Hypothalamus (tissue), 51 donors: ENCODE data around the gene TCF12.
A peak's percentile ranks its signal among the peaks of the same experiment; 100 is the strongest.
"Not testable (repeated sequence)": the region's sequence is repeated elsewhere in the genome, so short reads cannot be mapped to it uniquely, and the experiment has no call there.

ENCODE experiments used
- DNase-seq, 51 donors: peaks; one replicate each; lab custom pipeline; 2025; lab: John Stamatoyannopoulos, UW

The TCF12 gene

DNA sequence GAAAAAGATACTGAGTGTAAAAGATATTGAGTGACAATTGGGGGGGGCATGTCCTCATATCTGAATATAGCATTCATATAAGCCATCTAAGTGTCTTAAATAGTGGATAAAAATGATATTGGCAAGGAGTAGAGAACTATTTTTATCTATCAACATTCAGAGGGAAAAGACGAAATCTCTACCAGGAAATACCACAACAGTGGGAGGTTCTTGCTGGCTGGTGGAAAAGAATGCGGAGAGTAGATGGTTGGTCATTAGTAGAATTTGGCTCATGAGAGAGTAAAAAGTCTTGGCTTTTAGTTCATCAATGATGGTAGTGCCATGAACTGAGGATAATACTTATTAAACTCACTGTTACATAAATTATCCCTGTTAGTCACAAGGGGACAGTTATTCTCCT is 4.8 kb upstream of the TCF12 start:
- no peak for DNase-seq

DNA sequence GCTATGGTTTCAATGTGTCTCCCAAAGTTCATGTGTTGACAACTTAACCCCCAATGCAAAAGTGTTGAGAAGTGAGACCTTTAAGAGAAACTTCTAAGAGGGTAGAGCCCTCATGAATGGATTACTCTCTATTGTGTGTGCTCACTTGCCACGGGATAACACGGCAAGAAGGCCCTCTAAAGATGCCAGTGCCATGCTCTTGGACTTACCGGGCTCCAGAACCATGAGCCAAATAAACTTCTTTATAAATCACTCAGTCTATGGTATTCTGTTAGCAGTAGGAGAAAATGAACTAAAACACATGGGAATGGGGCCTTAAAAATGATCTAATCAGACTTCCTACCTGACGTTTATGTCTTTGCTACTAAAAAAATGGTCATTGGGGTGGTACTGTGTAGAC is 2.6 kb upstream of the TCF12 start:
- no peak for DNase-seq

DNA sequence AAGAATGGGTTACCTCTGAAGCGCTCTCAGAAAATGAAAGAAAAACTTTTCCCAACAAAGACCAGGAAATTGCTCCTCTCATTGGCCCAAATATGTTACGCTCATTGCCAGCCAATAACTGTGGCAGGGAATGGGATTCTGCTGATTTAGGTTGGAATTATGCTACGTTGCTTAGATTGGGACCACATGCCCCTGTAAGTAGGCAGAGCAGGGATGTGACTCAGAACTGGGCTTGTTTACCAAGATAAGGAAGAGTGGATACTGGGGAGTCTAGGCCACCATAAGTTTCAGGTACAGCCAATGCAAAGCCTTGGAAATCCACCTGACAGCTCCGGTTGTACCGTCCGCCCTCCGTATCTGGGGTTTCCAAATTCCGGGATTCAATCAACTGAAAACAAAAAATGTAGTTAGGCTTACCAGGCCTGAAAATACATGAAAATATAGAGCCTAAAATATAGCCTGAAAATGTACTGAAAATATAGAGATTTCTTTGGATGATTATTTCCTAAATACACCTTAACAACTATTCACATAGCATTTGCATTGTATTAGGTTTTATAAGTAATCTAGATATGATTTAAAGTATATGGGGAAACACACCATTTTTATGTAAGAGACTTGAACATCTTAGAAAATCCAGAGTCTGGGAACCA is 1.5 kb upstream of the TCF12 start:
- no peak for DNase-seq

DNA sequence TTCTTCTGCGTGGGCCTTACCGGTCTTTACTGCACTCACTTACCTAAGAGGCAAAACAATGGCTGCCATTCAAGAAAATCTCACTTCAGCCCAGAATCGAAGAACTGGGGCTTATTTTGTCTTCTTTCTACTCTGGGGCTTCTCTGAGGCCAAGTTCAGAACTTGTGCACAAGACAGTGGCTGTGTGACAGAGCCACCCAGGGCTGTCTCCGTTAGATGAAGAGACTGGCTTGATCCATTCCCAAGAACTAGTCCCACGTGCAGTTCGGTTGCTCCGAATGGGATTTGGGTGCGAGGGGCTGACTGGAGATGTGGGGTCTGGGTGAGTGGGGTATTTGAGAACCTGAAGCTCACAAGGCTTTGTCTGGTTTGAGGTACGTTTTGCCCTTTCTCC is 795 bp upstream of the TCF12 start:
- DNase-seq = peak in 14 of 51 donors; percentile 15 to 79 (median 48)

DNA sequence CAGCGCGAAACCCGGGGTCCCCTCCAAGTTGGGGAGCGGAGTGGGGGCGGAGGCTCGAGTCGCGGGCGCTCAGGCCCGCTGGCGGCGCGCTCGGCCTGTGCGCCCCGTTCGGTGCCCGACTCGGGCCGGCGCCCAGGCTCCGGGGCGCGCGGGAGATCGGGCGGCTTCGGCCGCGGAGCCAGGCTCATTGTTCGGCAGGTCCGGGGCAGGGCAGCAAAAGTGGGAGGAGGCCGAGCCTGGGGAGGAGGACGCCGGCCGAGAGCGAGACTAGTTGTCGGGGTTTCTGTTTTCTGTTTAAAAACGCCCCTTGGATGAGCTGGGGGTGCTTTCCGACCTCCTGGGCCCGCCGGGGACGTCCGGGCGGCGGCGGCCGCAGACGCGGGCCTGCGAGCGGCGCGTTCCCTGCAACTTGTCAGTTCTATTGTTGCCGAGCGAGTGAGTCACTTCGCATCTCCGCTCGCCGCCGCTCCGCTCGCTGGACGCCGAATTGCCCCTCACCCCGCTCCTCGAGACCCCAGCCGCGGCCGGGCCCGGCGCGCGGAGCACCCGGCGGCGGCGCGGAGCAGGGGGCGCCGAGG is 676 bp downstream of the TCF12 start:
- DNase-seq = peak in 35 of 51 donors; percentile 11 to 72 (median 43)

DNA sequence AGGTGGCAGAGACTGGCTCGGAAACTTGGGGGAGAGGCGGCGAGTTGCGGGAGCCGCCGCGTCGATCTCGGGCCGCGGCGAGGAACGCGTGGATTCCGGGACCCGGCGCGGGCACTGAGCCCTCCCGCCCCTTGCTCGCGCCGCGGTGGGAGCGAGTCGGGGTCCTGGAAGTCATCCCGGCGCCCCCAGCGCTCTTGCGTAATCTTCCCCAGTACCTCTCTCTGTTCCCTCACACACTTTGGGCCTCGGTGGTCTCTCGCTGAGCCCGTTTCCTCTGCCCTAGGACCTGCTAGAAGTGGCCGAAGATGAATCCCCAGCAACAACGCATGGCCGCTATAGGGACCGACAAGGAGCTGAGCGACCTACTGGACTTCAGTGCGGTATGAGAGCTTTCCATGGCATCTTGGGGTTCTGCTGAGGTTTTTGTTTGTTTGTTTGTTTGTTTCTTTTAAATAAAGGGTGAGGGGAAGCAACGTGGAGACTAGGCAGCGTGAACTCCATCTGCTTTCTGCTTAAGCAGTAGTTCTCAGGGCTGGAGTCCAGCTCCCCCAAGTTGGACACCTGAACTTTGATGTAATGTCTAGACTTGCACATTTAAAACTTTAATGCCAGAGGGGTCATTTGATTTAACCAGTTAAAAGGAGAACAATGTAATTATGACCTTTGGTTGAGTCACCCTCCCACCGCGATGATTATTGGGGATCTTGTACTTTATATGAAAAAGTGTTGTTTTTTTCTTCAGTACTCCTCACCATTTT is 1.3 kb downstream of the TCF12 start:
- DNase-seq = peak in 28 of 51 donors; percentile 6 to 72 (median 38)

DNA sequence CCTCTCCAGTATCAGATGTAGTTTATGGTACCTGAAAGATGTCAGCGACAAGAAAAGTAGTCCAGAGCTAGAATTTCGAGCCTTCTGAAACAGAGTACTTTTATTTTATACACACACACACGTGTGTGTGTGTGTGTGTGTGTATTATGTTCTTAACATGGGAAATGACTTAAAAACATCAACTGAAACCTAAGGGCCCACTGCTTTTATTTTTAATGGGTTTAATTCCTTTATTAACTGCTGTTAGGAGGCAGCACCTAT is 1.9 kb downstream of the TCF12 start:
- DNase-seq = no peak

DNA sequence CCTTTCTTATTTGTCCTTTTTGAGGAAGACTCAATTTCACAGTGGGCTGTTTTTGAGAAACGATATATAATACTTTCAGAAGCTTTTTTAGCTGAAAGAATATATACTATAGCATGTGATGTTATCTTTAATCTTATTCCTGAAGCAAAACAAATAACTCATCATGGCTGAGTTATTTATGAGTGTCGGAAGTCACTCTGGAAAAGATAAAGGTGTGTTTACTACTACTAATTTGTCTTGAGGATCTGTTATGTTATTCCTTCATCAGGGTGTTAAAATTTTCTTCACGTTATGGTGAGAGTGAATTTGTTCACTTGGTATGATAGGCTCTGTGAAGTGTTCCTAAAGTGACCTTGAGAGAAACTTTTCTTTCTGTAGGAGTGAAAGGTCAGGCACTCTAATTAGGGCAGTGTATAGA is 4.7 kb downstream of the TCF12 start:
- DNase-seq = no peak

DNA sequence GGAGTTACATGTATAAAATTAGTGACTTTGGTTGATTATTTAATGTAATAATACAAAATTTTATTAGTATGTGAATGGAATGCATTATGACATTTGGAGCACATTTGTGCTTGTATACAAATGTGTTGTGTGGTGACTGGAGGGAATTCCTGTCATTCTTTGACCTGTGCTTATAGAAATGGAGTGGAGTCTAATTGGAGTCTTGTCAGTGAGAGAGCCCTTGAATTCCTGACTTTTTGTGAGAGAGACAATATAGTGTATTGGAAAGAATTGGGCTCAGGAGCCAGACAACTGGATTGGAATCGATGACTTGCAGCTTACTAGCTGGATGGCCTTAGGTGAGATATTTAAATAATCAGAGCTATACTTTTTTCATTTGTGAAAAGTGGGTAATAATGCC is 9.4 kb downstream of the TCF12 start:
- no peak for DNase-seq

DNA sequence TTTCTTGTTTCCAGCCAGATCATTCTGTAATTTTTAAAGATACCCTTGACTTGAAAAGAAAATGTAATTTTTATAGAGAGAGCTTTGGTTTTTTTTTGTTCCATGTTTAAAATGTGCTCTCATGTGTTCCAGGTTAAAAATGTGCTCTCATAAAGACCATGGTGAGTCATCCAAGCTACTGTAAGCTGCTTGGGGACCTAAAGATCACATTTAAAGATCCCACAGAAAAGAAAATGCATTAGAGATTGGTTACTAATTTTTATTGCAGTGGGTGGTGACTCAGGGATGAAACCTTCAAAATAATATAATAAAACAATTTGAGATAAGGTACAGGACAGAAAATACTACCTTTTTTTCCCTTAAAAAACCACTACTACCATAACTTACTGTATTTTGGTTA is 11.0 kb downstream of the TCF12 start:
- DNase-seq = no peak

DNA sequence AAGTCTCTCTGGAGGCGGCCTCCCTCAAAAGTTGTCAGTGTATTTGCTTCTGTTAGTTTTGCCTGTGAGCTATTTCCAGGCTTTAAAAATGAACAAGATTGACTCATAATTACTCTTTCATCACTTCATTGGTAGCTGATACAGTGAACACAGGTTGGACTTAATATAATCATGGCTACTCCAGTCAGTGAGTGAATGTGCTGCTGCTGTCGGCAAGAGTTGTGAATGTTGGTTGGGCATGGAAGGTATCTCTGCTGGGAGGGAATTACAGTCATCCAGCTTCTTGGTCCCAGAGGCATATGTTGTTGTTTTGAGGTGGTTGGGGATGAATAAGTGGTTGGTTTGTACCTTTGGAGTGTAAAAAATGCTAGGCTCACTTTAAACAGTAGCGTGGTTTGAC is 11.5 kb downstream of the TCF12 start:
- DNase-seq = no peak

DNA sequence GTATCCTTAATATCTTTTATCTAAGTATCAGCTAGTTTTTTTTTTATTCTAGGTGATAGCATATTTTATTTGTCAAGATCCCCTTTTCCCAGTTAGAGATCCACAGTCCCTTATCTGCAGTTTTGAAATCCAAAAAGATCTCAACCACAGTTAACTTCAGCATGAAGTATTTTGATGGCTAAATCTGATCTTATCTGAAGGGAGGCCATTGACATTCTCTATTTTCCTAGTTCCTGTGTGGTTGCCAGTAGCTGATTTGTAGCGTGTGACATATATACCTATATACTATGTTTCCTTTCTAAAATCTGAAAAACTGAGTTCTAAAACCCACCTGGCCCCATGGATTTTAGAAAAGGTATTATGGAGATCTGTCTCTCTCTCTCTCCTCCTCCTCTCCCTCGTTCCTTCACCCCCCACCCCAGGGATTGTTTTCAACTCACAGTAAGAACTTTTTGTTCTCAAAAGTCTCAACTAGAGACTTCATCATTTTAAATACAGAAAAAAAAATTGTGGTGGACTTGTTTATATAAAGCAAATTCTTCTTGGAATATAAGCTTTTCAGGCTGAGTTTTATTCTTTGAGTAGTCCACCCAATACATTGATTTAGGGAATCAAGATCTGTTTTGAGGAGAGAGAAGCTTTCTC is 12.3 kb downstream of the TCF12 start:
- no peak for DNase-seq

DNA sequence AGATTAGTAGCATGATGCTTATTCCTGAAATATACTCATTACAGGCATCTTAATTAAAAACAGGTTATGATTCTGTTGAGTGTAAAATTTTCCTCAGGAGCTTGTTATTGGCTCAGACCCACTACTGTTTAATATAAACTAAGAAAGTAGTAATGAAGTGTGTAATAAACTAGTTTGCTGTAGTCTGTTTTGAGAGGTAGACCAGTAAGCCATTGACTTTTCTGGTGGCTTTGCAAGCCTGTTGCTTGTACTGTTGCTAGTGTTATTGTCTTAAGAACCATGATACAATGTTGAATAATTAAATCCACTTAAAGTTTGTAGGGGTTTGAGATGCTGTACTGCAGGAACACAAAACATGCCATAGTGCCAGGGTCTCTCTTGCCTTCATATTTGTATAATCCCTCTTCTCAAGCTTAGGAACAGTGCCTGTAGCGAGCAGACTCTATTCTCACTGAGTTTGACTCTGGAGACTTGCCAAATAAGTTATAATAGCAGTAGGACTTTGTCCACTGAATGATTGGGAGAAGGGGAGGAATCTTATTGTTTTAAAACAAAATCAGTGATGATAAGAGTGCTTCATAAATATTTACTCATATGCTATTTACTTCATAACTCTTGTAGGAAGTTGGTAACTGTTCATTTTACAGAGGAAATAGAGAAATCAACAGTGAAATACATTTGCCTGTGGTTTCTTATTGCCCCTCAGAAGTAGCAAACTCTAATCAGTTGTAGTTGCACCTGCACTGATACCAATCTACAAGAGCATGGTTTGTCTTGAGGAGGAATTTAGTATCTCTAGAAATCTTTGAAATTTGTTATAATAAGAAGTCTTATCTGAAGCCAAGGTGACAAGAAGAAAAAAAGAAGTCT is 13.4 kb downstream of the TCF12 start:
- DNase-seq = no peak

DNA sequence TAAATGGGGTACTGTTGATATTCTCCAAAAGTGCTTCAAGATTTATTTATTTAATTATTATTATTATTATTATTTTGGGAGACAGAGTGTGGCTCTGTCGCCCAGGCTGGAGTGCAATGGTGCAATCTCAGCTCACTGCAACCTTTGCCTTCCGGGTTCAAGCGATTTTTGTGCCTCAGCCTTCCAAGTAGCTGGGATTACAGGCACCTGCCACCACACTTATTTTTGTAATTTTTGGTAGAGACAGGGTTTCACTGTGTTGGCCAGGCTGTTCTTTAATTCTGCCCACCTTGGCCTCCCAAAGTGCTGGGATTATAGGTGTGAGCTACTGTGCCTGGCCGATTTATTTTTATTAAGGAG is 14.0 kb downstream of the TCF12 start:
- not testable (repeated sequence) for DNase-seq

DNA sequence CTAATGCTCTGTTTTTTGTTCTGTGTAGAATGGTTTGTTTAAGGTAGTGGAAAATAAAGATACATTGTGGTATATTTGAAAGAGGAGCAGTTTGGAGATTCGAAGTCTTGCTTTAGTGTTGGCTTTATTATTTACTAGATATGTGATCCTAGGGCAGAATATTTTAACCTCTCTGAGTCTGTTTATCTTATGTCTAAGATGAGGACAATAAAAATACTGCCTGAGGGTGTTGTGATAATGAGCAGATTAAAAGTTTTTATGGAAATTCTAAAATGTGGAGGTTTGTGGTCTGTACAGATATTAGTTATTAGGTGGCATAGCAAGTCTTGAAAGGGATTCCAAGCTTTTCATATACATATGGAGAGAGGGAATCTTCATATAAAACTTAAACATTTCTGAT is 15.0 kb downstream of the TCF12 start:
- no peak for DNase-seq

DNA sequence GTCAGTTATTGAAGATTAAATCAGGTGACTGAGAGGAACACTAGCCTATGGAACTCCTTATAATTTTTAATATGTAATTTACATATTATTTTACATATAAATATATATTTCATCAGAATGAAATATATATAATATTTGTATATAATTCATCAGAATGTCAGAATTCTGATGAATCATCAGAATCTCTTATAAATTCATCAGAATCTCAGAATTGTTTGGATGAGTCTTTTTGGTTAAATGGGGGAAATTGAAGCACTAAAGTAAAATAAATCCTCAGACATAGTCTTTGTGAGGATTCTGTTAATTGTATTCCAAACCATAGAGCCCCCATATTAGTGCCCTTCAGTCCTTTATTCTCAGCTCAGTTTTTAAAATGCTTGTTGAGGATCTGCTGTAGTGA is 15.4 kb downstream of the TCF12 start:
- no peak for DNase-seq

DNA sequence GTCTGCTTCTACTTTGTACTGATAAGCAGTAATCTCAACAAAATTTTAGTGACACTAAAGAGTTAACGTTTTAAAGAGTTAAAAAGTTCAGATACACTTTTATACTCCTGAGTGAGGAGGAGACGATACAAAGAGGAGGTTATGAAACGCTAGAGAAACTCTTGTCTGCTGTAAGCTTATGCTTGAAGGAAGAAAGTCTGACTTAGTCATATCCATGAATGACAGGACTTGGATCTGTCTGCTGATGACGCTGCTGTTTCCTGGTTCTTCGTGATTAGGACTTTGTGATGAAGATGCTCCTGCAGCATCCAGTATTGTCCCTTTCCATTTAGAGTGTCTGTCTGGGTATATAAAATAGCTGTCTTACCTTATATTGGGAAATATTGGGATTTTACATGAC is 15.8 kb downstream of the TCF12 start:
- DNase-seq = peak in 1 of 51 donors; percentile 10

DNA sequence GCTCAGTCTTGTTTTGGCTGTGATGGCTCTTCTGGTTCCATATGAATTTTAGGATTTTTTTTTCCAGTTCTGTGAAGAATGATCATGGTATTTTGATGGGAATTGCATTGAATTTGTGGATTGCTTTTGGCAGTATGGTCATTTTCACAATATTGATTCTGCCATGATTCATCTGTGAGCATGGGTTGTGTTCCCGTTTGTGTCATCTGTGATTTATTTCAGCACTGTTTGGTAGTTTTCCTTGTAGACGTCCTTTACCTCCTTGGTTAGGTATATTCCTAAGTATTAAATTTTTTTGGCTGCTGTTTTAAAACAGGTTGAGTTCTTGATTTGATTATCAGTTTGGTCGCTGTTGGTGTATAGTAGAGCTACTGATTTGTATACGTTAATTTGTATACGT is 18.5 kb downstream of the TCF12 start:
- no peak for DNase-seq

DNA sequence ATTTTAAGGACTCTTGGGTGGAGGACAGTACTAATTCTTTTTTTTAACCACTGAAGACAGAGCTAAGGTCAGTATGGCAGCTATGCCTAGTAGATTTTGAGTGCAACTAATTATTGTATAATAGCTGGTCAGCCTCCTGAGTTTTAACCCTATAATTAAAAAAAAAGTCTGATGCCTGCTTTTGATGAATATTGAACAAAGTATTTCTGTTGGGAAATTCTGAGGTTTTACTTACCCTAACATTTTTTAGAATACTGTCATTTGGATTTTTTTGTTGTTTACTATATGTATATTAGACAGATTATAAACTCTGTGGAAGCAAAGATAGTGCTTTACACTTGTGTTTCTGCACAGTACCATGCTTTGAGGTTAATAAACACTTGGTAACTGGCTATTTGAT is 20.8 kb downstream of the TCF12 start:
- no peak for DNase-seq

DNA sequence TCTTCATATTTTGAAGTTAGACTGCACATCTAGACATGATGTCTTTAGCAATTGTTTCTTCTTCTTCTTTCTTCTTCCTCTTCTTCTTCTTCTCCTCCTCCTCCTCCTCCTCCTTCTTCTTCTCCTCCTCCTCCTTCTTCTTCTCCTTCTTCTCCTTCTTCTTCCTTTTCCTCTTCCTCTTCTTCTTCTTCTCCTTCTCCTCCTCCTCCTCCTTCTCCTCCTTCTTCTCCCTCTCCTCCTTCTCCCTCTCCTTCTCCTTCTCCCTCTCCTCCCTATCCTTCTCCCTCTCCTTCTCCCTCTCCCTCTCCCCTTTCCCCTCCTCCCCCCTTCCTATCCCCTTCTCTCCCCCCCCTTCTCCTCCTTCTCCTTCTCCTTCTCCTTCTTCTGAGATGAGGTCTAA is 21.9 kb downstream of the TCF12 start:
- no peak for DNase-seq

DNA sequence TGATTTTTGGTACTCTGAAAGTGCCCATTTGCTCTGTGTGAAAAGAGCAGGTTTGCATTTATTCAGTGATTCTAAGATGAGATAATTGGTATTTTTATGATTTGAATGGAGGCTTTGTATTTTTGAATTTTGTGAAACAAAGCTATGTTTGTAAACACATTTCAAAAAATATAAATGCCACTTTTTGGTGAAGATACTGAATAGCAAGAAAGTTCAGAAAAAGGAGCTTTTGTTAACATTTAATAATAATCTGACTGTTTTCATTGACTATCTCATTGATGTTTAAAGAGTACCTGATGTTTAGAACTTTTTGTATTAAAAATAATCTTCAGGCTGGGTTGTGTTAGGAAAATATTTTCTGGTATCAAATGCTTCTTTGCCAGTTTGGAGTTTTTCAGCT is 23.7 kb downstream of the TCF12 start:
- DNase-seq = peak in 1 of 51 donors; percentile 54
